ENCODE measurements around the gene RBP3. TPM values are rescaled to one million over a fixed set of nuclear protein-coding genes. Genes with fewer than 3 reads are reported as not detected.

RBP3 gene
- not detected for total RNA-seq

DNA sequence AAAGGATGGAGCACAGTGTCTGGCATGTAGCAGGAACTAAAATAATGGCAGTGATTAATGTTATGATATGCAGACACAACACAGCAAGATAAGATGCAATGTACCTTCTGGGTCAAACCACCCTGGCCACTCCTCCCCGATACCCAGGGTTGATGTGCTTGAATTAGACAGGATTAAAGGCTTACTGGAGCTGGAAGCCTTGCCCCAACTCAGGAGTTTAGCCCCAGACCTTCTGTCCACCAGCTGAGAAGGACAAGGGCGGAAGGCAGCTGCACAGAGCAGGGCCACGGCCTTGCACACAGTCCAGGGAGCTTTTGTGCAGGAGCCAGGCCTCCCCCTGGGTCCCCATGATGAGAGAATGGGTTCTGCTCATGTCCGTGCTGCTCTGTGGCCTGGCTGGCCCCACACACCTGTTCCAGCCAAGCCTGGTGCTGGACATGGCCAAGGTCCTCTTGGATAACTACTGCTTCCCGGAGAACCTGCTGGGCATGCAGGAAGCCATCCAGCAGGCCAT, at the start of gene RBP3:
RBP3 (plus strand) TSS at position 226 of the 514 bp plus-strand sequence; CDS start at position 348, 122 bp downstream.
- ChIA-PET POLR2A (no interaction called here), CTCF (no interaction called here)

DNA sequence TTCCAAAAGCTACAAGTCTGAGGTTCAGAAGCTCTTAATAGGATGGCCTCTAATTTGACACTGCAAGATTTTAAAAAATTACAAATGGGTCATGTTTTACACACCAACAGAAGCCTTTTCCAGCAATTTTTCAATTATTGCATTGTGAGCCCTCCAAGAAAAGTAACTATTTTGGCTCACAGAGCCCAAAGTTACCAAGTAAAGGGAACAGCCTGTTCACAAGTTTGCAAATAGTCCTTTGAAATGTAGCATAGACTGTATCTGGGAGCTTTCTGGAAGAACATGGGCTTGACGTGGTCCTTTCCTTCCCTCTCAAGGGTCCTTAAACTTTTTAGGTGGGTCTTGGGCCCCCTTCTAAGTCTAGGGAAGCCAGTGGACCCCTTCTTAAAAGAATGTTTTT, 49.4 kb upstream of the RBP3 start:
- ChIA-PET POLR2A (no interaction called here), CTCF (interaction anchor here (1.5 kb wide), 1 partner anchor 274 kb away, joined by 6 read pairs; no protein-coding TSS in a partner anchor)

GRCh38 chr10:47299611-47300428, 48.3 kb upstream of the RBP3 start, which contains the start of gene GDF10:
Gene GDF10, plus strand, starts transcription at chr10:47300197. Its CDS starts 455 bp downstream, at chr10:47300652.
- ChIA-PET CTCF (interaction anchor here (1.3 to 1.5 kb wide), 2 partner anchors 12 to 275 kb away, joined by 4 to 6 read pairs; no protein-coding TSS in a partner anchor), POLR2A (interaction anchor here (0.5 kb wide), 1 partner anchor 22 kb away, joined by 3 read pairs; no protein-coding TSS in a partner anchor)

DNA sequence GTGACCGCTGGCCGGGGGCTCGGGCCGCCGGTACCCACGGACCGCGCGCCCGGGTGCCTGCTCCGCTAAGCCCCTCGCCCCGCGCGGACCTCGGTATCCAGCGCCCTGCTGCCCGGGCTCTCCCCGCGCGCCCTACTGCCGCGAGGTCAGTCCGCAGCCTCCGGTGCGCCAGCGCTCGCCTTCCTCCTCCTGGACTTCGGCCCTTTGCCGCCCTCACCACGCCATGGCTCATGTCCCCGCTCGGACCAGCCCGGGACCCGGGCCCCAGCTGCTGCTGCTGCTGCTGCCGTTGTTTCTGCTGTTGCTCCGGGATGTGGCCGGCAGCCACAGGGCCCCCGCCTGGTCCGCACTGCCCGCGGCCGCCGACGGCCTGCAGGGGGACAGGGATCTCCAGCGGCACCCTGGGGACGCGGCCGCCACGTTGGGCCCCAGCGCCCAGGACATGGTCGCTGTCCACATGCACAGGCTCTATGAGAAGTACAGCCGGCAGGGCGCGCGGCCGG, 47.7 kb upstream of the RBP3 start:
- POLR2A ChIA-PET = no interaction called here
- CTCF ChIA-PET = interaction anchor here (0.8 to 1.5 kb wide), 3 partner anchors 11 to 276 kb away, joined by 3 to 6 read pairs (median 4); no protein-coding TSS in a partner anchor

DNA sequence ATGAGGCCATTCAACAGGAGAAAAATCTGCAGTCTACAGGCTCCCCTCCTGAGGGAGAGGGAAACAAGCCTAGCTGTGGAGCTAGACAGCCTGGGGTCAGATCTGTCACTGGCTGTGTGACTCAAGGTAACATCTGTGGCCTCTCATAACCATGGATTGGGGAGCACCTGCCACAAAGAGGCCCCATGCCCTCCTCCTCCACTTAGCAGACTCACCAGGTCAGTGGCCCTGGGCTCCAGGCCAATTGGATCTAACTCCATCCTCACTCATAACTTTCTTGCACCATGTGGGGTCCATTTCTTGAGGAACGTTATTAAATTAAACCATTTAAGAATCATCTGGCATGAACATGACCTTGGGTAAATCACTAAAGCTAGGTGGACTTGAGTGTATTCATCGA, 46.3 kb upstream of the RBP3 start:
- ChIA-PET POLR2A (no interaction called here), CTCF (no interaction called here)

DNA sequence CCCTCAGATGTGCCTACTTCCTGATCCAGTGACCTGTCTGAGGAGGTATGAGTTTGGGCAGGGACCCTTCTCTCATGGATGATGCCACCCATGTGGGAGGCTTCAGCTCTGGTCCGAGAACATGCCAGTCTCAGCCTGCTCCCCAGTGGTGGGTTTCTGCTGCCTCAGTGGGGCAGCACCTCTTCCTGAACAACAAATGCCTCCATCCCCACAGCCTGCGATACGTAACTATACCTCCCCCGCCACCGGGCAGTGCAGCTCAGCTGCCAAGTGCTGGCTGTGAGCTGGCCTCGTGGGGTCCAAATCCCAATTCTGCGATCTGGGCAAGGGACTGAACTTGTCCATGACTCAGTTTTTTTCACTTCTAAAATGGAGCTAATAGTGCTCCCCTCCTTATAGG, 45.1 kb upstream of the RBP3 start:
- ChIA-PET CTCF (interaction anchor here (1.1 kb wide), 1 partner anchor 9 kb away, joined by 6 read pairs; no protein-coding TSS in a partner anchor), POLR2A (no interaction called here)

DNA sequence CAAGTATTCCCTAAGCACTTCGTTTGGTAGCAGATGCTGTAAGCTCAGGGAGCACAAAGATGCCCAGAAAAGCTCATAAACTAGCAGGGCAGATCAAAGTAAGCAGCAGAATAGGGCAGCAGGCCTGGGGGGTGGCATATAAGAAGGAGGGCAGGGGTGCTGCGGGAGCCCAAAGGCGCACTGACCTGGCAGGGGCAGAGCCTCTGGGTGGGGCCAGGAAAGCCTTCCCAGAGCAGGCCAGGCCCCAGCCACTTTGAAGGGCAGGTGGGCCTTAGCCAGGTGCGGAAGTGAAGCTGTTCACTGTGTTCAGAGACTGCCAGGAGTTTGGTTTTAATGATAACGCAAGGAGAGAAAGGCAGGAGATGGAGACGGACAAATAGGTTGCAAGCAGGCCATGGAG, 44.3 kb upstream of the RBP3 start:
- ChIA-PET CTCF (interaction anchor here (1.1 kb wide), 1 partner anchor 8 kb away, joined by 6 read pairs; no protein-coding TSS in a partner anchor), POLR2A (no interaction called here)

DNA sequence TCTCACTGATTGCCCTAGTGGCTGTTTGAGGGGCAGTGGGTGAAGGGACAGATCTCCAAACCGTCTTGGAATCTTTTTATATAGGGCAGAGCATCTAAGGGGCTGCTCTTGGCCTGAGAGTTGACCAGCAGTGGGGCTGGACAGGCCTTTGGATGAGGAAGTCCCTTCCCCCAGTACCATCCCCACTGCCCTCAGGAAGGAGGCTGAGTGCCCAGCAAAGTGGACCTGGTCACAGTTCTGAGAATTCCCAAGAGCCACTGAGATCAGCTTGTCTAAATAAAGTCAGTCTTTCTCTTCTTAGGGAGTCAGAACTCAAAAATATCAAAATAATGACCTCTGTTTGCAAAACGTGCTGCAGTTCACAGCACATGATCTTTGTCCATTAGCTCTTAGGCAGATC, 42.6 kb upstream of the RBP3 start:
- POLR2A ChIA-PET = no interaction called here
- CTCF ChIA-PET = interaction anchor here (2.0 kb wide), 1 partner anchor 258 kb away, joined by 6 read pairs; no protein-coding TSS in a partner anchor

DNA sequence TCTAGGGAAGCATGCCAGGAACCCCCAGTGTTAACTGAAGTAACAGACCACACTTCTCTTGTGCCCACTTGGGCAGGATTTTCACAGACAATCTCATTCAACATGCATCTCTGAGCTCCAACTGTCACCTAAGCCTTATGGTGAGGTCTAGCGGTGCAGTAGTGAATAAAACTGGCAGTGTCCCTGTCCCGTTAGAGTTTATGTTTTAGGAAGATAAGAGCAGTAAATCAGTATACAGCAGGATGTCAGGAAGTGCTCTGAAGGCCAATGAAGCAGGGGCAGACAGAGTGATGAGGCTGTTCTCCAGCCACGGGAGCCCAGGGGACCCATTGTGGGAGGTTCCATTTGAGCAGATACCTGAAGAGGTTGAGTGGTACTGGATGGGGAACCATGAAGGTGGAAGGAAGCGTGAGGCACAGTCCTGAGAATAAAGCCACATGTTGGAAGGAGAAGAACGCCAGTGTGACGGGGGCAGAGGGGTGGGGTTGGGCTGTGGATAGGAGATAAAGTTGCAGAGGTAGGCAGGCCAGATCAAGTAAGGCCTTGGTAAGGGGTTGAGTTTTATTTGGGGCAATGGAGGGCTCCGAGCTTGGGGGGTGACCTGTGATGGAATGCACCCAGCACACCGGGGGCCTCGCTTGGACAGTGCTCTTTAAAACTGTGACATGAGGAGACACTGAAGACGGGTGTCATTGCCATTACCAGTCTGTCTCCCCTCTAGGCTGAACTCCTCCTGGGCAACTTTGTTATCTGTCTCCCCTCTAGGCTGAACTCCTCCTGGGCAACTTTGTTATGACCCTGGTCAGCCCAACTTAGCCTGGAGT, 41.6 kb upstream of the RBP3 start:
- ChIA-PET CTCF (interaction anchor here (1.0 to 2.0 kb wide), 3 partner anchors 259 to 282 kb away, joined by 3 to 6 read pairs (median 5); no protein-coding TSS in a partner anchor), POLR2A (no interaction called here)

GRCh38 chr10:47307381-47307780, 40.8 kb upstream of the RBP3 start:
- POLR2A ChIA-PET = no interaction called here
- CTCF ChIA-PET = interaction anchor here (1.0 kb wide), 2 partner anchors 260 to 282 kb away, joined by 3 to 5 read pairs; no protein-coding TSS in a partner anchor

- CTCF ChIA-PET = interaction anchor here (7.8 kb wide), 1 partner anchor 262 kb away, joined by 118 read pairs; no protein-coding TSS in a partner anchor
- POLR2A ChIA-PET = no interaction called here
Observed at GRCh38 chr10:47308775-47309174, 39.4 kb upstream of the RBP3 start.

DNA sequence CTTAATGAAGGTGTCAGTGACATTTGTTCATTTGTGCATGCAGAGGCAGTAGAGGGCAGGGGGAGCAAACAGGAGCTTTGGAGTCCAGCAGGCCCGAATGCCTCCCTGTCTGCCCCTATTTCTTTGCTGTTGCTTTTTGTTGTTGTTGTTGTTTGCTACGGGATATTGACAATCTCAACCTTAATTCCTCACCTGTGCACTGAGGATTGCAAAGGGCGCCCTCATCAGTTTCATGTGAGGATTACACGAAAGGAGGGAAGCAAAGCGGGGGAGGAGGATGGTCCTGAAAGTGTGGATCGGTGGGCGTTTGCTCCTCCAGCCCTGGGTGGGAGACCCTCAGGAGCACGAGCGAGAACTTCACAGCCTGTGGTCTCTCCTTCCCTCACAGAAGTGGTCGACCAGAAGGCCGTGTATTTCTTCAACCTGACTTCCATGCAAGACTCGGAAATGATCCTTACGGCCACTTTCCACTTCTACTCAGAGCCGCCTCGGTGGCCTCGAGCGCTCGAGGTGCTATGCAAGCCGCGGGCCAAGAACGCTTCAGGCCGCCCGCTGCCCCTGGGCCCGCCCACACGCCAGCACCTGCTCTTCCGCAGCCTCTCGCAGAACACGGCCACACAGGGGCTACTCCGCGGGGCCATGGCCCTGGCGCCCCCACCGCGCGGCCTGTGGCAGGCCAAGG, 38.6 kb upstream of the RBP3 start:
- CTCF ChIA-PET = interaction anchor here (1.2 to 7.8 kb wide), 2 partner anchors 31 to 263 kb away, joined by 3 to 118 read pairs; no protein-coding TSS in a partner anchor
- POLR2A ChIA-PET = no interaction called here

- ChIA-PET CTCF (interaction anchor here (1.2 to 7.8 kb wide), 2 partner anchors 30 to 263 kb away, joined by 3 to 118 read pairs; no protein-coding TSS in a partner anchor), POLR2A (no interaction called here)
Observed at GRCh38 chr10:47310090-47310505, 38.1 kb upstream of the RBP3 start.

- CTCF ChIA-PET = interaction anchor here (0.8 to 7.8 kb wide), 16 partner anchors 8 to 767 kb away, joined by 3 to 118 read pairs (median 4); partner anchors contain the start of gene GDF10
- POLR2A ChIA-PET = interaction anchor here (0.8 to 1.3 kb wide), 2 partner anchors 262 to 264 kb away, joined by 3 read pairs; no protein-coding TSS in a partner anchor
Observed at GRCh38 chr10:47311193-47311931, 36.8 kb upstream of the RBP3 start.

- ChIA-PET CTCF (interaction anchor here (0.8 to 7.8 kb wide), 16 partner anchors 9 to 767 kb away, joined by 3 to 118 read pairs (median 4); partner anchors contain the start of gene GDF10), POLR2A (interaction anchor here (0.8 to 1.3 kb wide), 2 partner anchors 263 to 265 kb away, joined by 3 read pairs; no protein-coding TSS in a partner anchor)
Observed at GRCh38 chr10:47311932-47312662, 36.1 kb upstream of the RBP3 start.

GRCh38 chr10:47312663-47312995, 35.5 kb upstream of the RBP3 start:
- POLR2A ChIA-PET = no interaction called here

DNA sequence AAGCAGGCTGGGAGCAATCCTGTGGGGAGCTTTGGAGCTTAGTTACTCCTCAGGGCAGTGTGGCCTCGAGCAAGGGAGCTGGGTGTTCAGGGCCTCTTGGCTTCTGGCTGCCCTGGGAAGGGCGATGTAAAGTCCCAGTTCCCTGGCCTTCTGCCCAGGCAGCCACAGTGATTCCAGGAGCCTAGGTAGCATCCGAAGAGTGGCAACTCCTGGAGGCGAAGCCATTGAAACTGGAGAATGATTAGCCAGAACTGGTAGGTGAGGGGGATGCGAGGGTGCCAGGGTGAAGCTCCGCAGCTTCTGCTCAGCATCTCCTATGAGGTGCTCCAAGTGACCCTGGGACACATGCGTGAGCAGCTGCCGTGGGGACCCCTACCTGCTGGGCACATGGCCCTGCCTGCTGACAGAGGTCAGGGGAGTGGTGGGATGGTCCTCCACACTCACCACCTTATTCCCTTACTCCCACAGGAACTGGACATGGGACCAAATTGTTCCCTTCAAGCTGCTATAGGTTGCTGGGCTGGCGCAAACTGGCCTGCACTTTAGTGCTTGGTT, 33.7 kb upstream of the RBP3 start:
- POLR2A ChIA-PET = no interaction called here

More at GRCh38 chr10:47312663-47312995, 35.5 kb upstream of the RBP3 start:
- CTCF ChIA-PET = interaction anchor here (1.3 to 7.8 kb wide), 9 partner anchors 9 to 287 kb away, joined by 3 to 118 read pairs (median 7); no protein-coding TSS in a partner anchor

More for the DNA sequence above, 33.7 kb upstream of the RBP3 start:
- CTCF ChIA-PET = interaction anchor here (2.4 to 7.8 kb wide), 3 partner anchors 268 to 290 kb away, joined by 9 to 118 read pairs (median 11); no protein-coding TSS in a partner anchor
